ENCODE data around the gene PCGF3. TPM values are rescaled to one million over a fixed set of nuclear protein-coding genes. Genes with fewer than 3 reads are reported as not detected.
A peak's percentile ranks its signal among the peaks of the same experiment; 100 is the strongest.

Gene PCGF3
- total and polyA plus RNA-seq, 3 experiments from 2014 or later, result 4.8 to 26.1 (median 24.7) TPM

GRCh38 chr4:723751-724530, 18.3 kb downstream of the PCGF3 start:
- H3K27me3 Mint-ChIP-seq, result no peaks in the 10 kb centered on the region
- Histone ChIP-seq H3K36me3 (ENCODE audit: insufficient read depth, low read length) (no peaks in the 10 kb centered on the region), H3K27ac (ENCODE audit: low read depth, low read length) (no peak overlapping the region), H3K4me1 (ENCODE audit: insufficient read depth, low read length) (no peaks in the 10 kb centered on the region), H3K4me3 (ENCODE audit: low read length) (no peak overlapping the region), H3K27me3 (ENCODE audit: insufficient read depth, low read length, poor library complexity, severe bottlenecking) (no peaks in the 10 kb centered on the region), H3K9me3 (ENCODE audit: low read length) (no peaks in the 10 kb centered on the region)
- H3K4me3 Mint-ChIP-seq, result no peak overlapping the region
- CTCF ChIA-PET, result interaction anchor here (1.0 kb wide), 1 partner anchor 19 kb away, joined by 3 read pairs; no protein-coding TSS in a partner anchor
- peaks cover 0 to 1% (median 0%) of the 10 kb centered on the region in 5 donors for H3K9me3 Mint-ChIP-seq
- H3K36me3 Mint-ChIP-seq, result peaks cover 0 to 31% (median 2%) of the 10 kb centered on the region in 3 donors
- H3K27ac Mint-ChIP-seq, result peak overlapping the region in 2 of 8 donors; percentile 42 to 78
- POLR2A ChIA-PET, result no interaction called here
- DNase-seq, result no peak
- peaks cover 0 to 33% (median 16%) of the 10 kb centered on the region in 3 donors for H3K4me1 Mint-ChIP-seq

DNA sequence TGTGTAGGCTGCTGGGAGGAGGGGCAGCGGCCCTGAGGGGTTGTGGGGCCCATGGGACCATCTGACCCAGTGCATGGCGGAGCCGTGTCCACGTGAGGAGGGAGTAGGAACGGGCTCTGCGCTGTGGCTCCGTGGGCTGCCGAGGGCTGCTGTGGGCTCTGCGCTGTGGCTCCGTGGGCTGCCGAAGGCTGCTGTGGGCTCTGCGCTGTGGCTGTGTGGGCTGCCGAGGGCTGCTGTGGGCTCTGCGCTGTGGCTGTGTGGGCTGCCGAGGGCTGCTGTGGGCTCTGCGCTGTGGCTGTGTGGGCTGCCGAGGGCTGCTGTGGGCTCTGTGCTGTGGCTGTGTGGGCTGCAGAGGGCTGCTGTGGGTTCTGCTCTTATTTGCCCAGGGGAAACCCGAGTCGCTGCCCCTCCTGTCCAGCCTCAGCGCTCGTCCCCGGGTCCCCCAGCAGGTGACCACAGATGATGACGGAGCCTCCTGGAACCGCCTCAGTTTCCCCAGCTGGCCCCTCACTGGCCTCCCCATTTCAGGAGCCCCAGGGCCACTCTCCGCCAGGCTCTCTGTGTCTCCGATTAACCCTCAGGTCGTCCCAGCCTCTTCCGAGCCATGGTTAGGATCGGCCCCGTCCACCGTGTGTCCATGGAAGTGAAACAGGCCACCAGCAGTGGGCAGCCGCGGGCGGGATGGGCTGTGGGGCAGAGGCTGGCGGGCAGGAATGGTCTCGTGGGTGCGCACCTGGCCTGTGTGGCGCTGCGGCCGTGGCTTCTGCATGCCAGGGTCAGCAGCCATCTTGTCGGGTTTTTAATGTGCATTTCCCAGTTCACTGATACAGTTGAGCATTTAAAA, 20.0 kb downstream of the PCGF3 start:
- H3K36me3 ChIP-seq (ENCODE audit: insufficient read depth, low read length), result no peaks in the 10 kb centered on the region
- CTCF ChIA-PET, result no interaction called here
- peaks cover 0 to 32% (median 0%) of the 10 kb centered on the region in 3 donors for H3K36me3 Mint-ChIP-seq
- H3K27me3 Mint-ChIP-seq, result no peaks in the 10 kb centered on the region
- no peak overlapping the region for H3K27ac Mint-ChIP-seq
- H3K4me1 ChIP-seq (ENCODE audit: insufficient read depth, low read length), result no peaks in the 10 kb centered on the region
- no peaks in the 10 kb centered on the region for H3K9me3 ChIP-seq (ENCODE audit: low read length)
- DNase-seq, result no peak
- peaks cover 4 to 25% (median 15%) of the 10 kb centered on the region in 3 donors for H3K4me1 Mint-ChIP-seq
- peak overlapping the region; percentile 16 for H3K27ac ChIP-seq (ENCODE audit: low read depth, low read length)
- no peak overlapping the region for H3K4me3 ChIP-seq (ENCODE audit: low read length)
- H3K27me3 ChIP-seq (ENCODE audit: insufficient read depth, low read length, poor library complexity, severe bottlenecking), result no peaks in the 10 kb centered on the region
- POLR2A ChIA-PET, result interaction anchor here (0.7 kb wide), 1 partner anchor 54 kb away, joined by 3 read pairs; no protein-coding TSS in a partner anchor
- H3K9me3 Mint-ChIP-seq, result no peaks in the 10 kb centered on the region
- H3K4me3 Mint-ChIP-seq, result no peak overlapping the region

GRCh38 chr4:726235-726787, 20.7 kb downstream of the PCGF3 start:
- Mint-ChIP-seq H3K36me3 (peaks cover 0 to 32% (median 0%) of the 10 kb centered on the region in 3 donors), H3K4me1 (peaks cover 4 to 25% (median 16%) of the 10 kb centered on the region in 3 donors), H3K27me3 (peaks cover 0 to 2% of the 10 kb centered on the region in 2 donors), H3K27ac (no peak overlapping the region), H3K9me3 (no peaks in the 10 kb centered on the region), H3K4me3 (no peak overlapping the region)
- DNase-seq, result no peak
- Histone ChIP-seq H3K9me3 (ENCODE audit: low read length) (no peaks in the 10 kb centered on the region), H3K27ac (ENCODE audit: low read depth, low read length) (peak overlapping the region; percentile 38), H3K27me3 (ENCODE audit: insufficient read depth, low read length, poor library complexity, severe bottlenecking) (no peaks in the 10 kb centered on the region), H3K36me3 (ENCODE audit: insufficient read depth, low read length) (no peaks in the 10 kb centered on the region), H3K4me3 (ENCODE audit: low read length) (no peak overlapping the region), H3K4me1 (ENCODE audit: insufficient read depth, low read length) (no peaks in the 10 kb centered on the region)
- CTCF ChIA-PET, result no interaction called here
- POLR2A ChIA-PET, result no interaction called here

GRCh38 chr4:726838-727237, 21.2 kb downstream of the PCGF3 start:
- H3K27ac Mint-ChIP-seq, result no peak overlapping the region
- POLR2A ChIA-PET, result no interaction called here

GRCh38 chr4:727576-727975, 21.9 kb downstream of the PCGF3 start:
- Mint-ChIP-seq H3K27me3 (peaks cover 0 to 2% of the 10 kb centered on the region in 2 donors), H3K4me3 (no peak overlapping the region), H3K27ac (no peak overlapping the region), H3K36me3 (peaks cover 0 to 24% (median 0%) of the 10 kb centered on the region in 3 donors), H3K9me3 (no peaks in the 10 kb centered on the region), H3K4me1 (peaks cover 4 to 21% (median 16%) of the 10 kb centered on the region in 3 donors)
- CTCF ChIA-PET, result no interaction called here
- Histone ChIP-seq H3K4me1 (ENCODE audit: insufficient read depth, low read length) (no peaks in the 10 kb centered on the region), H3K9me3 (ENCODE audit: low read length) (no peaks in the 10 kb centered on the region), H3K27me3 (ENCODE audit: insufficient read depth, low read length, poor library complexity, severe bottlenecking) (no peaks in the 10 kb centered on the region), H3K27ac (ENCODE audit: low read depth, low read length) (no peak overlapping the region), H3K36me3 (ENCODE audit: insufficient read depth, low read length) (no peaks in the 10 kb centered on the region), H3K4me3 (ENCODE audit: low read length) (no peak overlapping the region)
- no peak for DNase-seq
- POLR2A ChIA-PET, result no interaction called here

More at GRCh38 chr4:726838-727237, 21.2 kb downstream of the PCGF3 start:
- no peak overlapping the region for H3K4me3 ChIP-seq (ENCODE audit: low read length)
- H3K9me3 Mint-ChIP-seq, result no peaks in the 10 kb centered on the region
- no peaks in the 10 kb centered on the region for H3K4me1 ChIP-seq (ENCODE audit: insufficient read depth, low read length)
- no peaks in the 10 kb centered on the region for H3K36me3 ChIP-seq (ENCODE audit: insufficient read depth, low read length)
- no peak for DNase-seq
- peaks cover 0 to 27% (median 0%) of the 10 kb centered on the region in 3 donors for H3K36me3 Mint-ChIP-seq
- peaks cover 0 to 2% of the 10 kb centered on the region in 2 donors for H3K27me3 Mint-ChIP-seq
- peak overlapping the region; percentile 38 for H3K27ac ChIP-seq (ENCODE audit: low read depth, low read length)
- CTCF ChIA-PET, result no interaction called here
- H3K27me3 ChIP-seq (ENCODE audit: insufficient read depth, low read length, poor library complexity, severe bottlenecking), result no peaks in the 10 kb centered on the region
- H3K4me1 Mint-ChIP-seq, result peaks cover 4 to 21% (median 16%) of the 10 kb centered on the region in 3 donors
- no peaks in the 10 kb centered on the region for H3K9me3 ChIP-seq (ENCODE audit: low read length)
- no peak overlapping the region for H3K4me3 Mint-ChIP-seq

- H3K27me3 ChIP-seq (ENCODE audit: insufficient read depth, low read length, poor library complexity, severe bottlenecking), result no peaks in the 10 kb centered on the region
- Mint-ChIP-seq H3K4me3 (no peak overlapping the region), H3K4me1 (peaks cover 4 to 17% (median 14%) of the 10 kb centered on the region in 3 donors), H3K36me3 (peaks cover 0 to 32% (median 5%) of the 10 kb centered on the region in 3 donors), H3K27me3 (peaks cover 0 to 2% of the 10 kb centered on the region in 2 donors), H3K27ac (peak overlapping the region in 4 of 8 donors; percentile 40 to 83 (median 46)), H3K9me3 (no peaks in the 10 kb centered on the region)
- no peaks in the 10 kb centered on the region for H3K4me1 ChIP-seq (ENCODE audit: insufficient read depth, low read length)
- peaks cover 14% of the 10 kb centered on the region for H3K36me3 ChIP-seq (ENCODE audit: insufficient read depth, low read length)
- no peak overlapping the region for H3K27ac ChIP-seq (ENCODE audit: low read depth, low read length)
- DNase-seq, result no peak
- H3K4me3 ChIP-seq (ENCODE audit: low read length), result no peak overlapping the region
- ChIA-PET CTCF (no interaction called here), POLR2A (no interaction called here)
- no peaks in the 10 kb centered on the region for H3K9me3 ChIP-seq (ENCODE audit: low read length)
These were observed 24.0 kb downstream of the PCGF3 start for GRCh38 chr4:729336-730315.

GRCh38 chr4:730511-730910, 24.9 kb downstream of the PCGF3 start:
- H3K4me1 Mint-ChIP-seq, result peaks cover 4 to 11% (median 10%) of the 10 kb centered on the region in 3 donors
- Histone ChIP-seq H3K27me3 (ENCODE audit: insufficient read depth, low read length, poor library complexity, severe bottlenecking) (no peaks in the 10 kb centered on the region), H3K9me3 (ENCODE audit: low read length) (no peaks in the 10 kb centered on the region), H3K4me3 (ENCODE audit: low read length) (no peak overlapping the region), H3K4me1 (ENCODE audit: insufficient read depth, low read length) (no peaks in the 10 kb centered on the region), H3K36me3 (ENCODE audit: insufficient read depth, low read length) (peaks cover 14% of the 10 kb centered on the region), H3K27ac (ENCODE audit: low read depth, low read length) (no peak overlapping the region)
- H3K36me3 Mint-ChIP-seq, result peaks cover 0 to 41% (median 5%) of the 10 kb centered on the region in 3 donors
- ChIA-PET CTCF (no interaction called here), POLR2A (no interaction called here)
- H3K27me3 Mint-ChIP-seq, result peaks cover 0 to 2% of the 10 kb centered on the region in 2 donors
- no peaks in the 10 kb centered on the region for H3K9me3 Mint-ChIP-seq
- peak overlapping the region in 1 of 8 donors; percentile 61 for H3K27ac Mint-ChIP-seq
- no peak overlapping the region for H3K4me3 Mint-ChIP-seq
- DNase-seq, result no peak

All from CD8-positive, alpha-beta memory T cell (primary cell).